NCI-H1694 treated with DMSO at 0.1 percent for 48 hours (cell line): Measurements from ENCODE around the gene PTK6.

Experiments
- DNase-seq: peaks from one replicate; lab custom pipeline; 2025; lab: John Stamatoyannopoulos, UW

PTK6 gene

GRCh38 chr20:63557481-63557891, 20.3 kb upstream of the PTK6 start:
- DNase-seq: no peak

GRCh38 chr20:63556873-63557478, 19.8 kb upstream of the PTK6 start:
- DNase-seq: no peak

GRCh38 chr20:63555661-63556381, 18.6 kb upstream of the PTK6 start:
- no peak for DNase-seq

- no peak for DNase-seq
These were observed 17.4 kb upstream of the PTK6 start for GRCh38 chr20:63554361-63555278.

- DNase-seq: no peak
These were observed 16.7 kb upstream of the PTK6 start, which contains the start of gene FNDC11 for GRCh38 chr20:63553933-63554290. Gene FNDC11, plus strand, starts transcription at chr20:63554159. Its CDS starts 1,505 bp downstream, at chr20:63555664.

GRCh38 chr20:63553251-63553932, 16.2 kb upstream of the PTK6 start:
- DNase-seq: no peak

- no peak for DNase-seq
These were observed 15.5 kb upstream of the PTK6 start for GRCh38 chr20:63552481-63553249.

- DNase-seq: no peak
These were observed 13.9 kb upstream of the PTK6 start for GRCh38 chr20:63551068-63551467.

- no peak for DNase-seq
These were observed 12.6 kb upstream of the PTK6 start for GRCh38 chr20:63549679-63550282.

GRCh38 chr20:63549019-63549418, 11.8 kb upstream of the PTK6 start:
- no peak for DNase-seq

- no peak for DNase-seq
These were observed 11.4 kb upstream of the PTK6 start for GRCh38 chr20:63548542-63548941.

GRCh38 chr20:63547725-63548480, 10.7 kb upstream of the PTK6 start, which contains the start of gene SRMS:
Gene SRMS, minus strand, starts transcription at chr20:63547749. Its CDS starts 286 bp downstream, at chr20:63547463.
- no peak for DNase-seq

- DNase-seq: no peak
These were observed 10.0 kb upstream of the PTK6 start for GRCh38 chr20:63546956-63547724.

- no peak for DNase-seq
These were observed 9.2 kb upstream of the PTK6 start for GRCh38 chr20:63546256-63546955.

- no peak for DNase-seq
These were observed 8.6 kb upstream of the PTK6 start for GRCh38 chr20:63545814-63546213.

GRCh38 chr20:63544958-63545516, 7.9 kb upstream of the PTK6 start:
- DNase-seq: no peak

GRCh38 chr20:63544241-63544957, 7.2 kb upstream of the PTK6 start:
- no peak for DNase-seq

GRCh38 chr20:63543733-63544132, 6.6 kb upstream of the PTK6 start:
- no peak for DNase-seq
